ENCODE data around the gene SLC6A8. TPM values are rescaled to one million over a fixed set of nuclear protein-coding genes. Genes with fewer than 3 reads are reported as not detected.
"Not testable (repeated sequence)": the region's sequence is repeated elsewhere in the genome, so short reads cannot be mapped to it uniquely, and the experiment has no call there.

Gene SLC6A8
- total RNA-seq, 1 donor from 2014 or later: 125 TPM

- H3K27ac Mint-ChIP-seq (ENCODE audit: unreplicated experiment): no peak overlapping the region
- no peaks in the 10 kb centered on the region for H3K9me3 Mint-ChIP-seq
Measured at GRCh38 chrX:153692003-153692402, 4.3 kb downstream of the SLC6A8 start.

DNA sequence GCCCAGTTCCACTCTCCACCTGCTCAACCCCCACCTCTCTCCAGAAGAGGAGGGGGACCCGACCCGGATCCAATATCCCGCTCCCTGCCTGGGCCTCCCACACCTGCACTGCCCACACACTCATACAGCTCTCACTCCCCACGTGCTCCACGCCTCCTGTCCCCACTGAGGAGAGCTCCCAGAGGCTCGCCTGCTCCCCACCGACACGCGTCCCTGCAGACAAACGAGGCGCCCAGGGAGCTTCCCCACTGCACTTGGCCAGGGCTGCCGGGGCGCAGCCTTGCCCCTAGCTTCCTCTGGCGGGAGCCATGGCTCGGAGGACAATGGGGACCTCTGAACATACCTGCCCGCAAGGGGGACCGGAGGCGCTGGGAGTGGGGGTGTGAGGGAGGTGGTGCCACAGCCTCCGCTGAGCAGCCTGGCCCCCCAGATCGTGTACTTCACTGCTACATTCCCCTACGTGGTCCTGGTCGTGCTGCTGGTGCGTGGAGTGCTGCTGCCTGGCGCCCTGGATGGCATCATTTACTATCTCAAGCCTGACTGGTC is 5.0 kb downstream of the SLC6A8 start:
- Mint-ChIP-seq H3K36me3 (ENCODE audit: low read depth) (peaks cover 2% of the 10 kb centered on the region), H3K27me3 (ENCODE audit: low read depth) (peaks cover 9% of the 10 kb centered on the region), H3K4me3 (peak overlapping the region; percentile 72), H3K4me1 (peaks cover 6% of the 10 kb centered on the region), H3K9me3 (no peaks in the 10 kb centered on the region), H3K27ac (ENCODE audit: unreplicated experiment) (no peak overlapping the region)
- DNase-seq (ENCODE audit: low read depth, low spot score): no peak
- TF ChIP-seq, protein P1, sequence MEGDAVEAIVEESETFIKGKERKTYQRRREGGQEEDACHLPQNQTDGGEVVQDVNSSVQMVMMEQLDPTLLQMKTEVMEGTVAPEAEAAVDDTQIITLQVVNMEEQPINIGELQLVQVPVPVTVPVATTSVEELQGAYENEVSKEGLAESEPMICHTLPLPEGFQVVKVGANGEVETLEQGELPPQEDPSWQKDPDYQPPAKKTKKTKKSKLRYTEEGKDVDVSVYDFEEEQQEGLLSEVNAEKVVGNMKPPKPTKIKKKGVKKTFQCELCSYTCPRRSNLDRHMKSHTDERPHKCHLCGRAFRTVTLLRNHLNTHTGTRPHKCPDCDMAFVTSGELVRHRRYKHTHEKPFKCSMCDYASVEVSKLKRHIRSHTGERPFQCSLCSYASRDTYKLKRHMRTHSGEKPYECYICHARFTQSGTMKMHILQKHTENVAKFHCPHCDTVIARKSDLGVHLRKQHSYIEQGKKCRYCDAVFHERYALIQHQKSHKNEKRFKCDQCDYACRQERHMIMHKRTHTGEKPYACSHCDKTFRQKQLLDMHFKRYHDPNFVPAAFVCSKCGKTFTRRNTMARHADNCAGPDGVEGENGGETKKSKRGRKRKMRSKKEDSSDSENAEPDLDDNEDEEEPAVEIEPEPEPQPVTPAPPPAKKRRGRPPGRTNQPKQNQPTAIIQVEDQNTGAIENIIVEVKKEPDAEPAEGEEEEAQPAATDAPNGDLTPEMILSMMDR (conservative IDR thresholded peaks at IDR 0.05): no peak

More at GRCh38 chrX:153692003-153692402, 4.3 kb downstream of the SLC6A8 start:
- H3K27me3 Mint-ChIP-seq (ENCODE audit: low read depth): peaks cover 6% of the 10 kb centered on the region
- no peaks in the 10 kb centered on the region for H3K36me3 Mint-ChIP-seq (ENCODE audit: low read depth)
- DNase-seq (ENCODE audit: low read depth, low spot score): no peak
- H3K4me3 Mint-ChIP-seq: peak overlapping the region; percentile 72
- H3K4me1 Mint-ChIP-seq: peaks cover under 1% of the 10 kb centered on the region
- TF ChIP-seq, protein P1 (conservative IDR thresholded peaks at IDR 0.05): no peak

- Mint-ChIP-seq H3K27ac (ENCODE audit: unreplicated experiment) (no peak overlapping the region), H3K9me3 (no peaks in the 10 kb centered on the region), H3K4me3 (peak overlapping the region; percentile 62), H3K4me1 (peaks cover 6% of the 10 kb centered on the region), H3K27me3 (ENCODE audit: low read depth) (peaks cover 13% of the 10 kb centered on the region), H3K36me3 (ENCODE audit: low read depth) (peaks cover 5% of the 10 kb centered on the region)
- TF ChIP-seq, protein P1 (conservative IDR thresholded peaks at IDR 0.05): no peak
- no peak for DNase-seq (ENCODE audit: low read depth, low spot score)
Measured at GRCh38 chrX:153693216-153694086, 5.7 kb downstream of the SLC6A8 start.

GRCh38 chrX:153694256-153694655 is 6.5 kb downstream of the SLC6A8 start:
- not testable (repeated sequence) for H3K9me3 Mint-ChIP-seq; H3K36me3 Mint-ChIP-seq (ENCODE audit: low read depth); DNase-seq (ENCODE audit: low read depth, low spot score); H3K27ac Mint-ChIP-seq (ENCODE audit: unreplicated experiment); H3K4me1 Mint-ChIP-seq
- H3K27me3 Mint-ChIP-seq (ENCODE audit: low read depth): peaks cover 17% of the 10 kb centered on the region
- peak overlapping the region; percentile 67 for H3K4me3 Mint-ChIP-seq

- no peak overlapping the region for H3K4me3 Mint-ChIP-seq
- H3K9me3 Mint-ChIP-seq: no peaks in the 10 kb centered on the region
- H3K27ac Mint-ChIP-seq (ENCODE audit: unreplicated experiment): no peak overlapping the region
- peaks cover 5% of the 10 kb centered on the region for H3K36me3 Mint-ChIP-seq (ENCODE audit: low read depth)
- peaks cover 15% of the 10 kb centered on the region for H3K27me3 Mint-ChIP-seq (ENCODE audit: low read depth)
- TF ChIP-seq, protein P1 (conservative IDR thresholded peaks at IDR 0.05): no peak
- peaks cover 6% of the 10 kb centered on the region for H3K4me1 Mint-ChIP-seq
- no peak for DNase-seq (ENCODE audit: low read depth, low spot score)
Measured at GRCh38 chrX:153694687-153695270, 7.1 kb downstream of the SLC6A8 start.

Measured in neural crest cell (in vitro differentiated cells).